H1 (cell line): ENCODE results near the gene SGMS2. TPM values are rescaled to one million over a fixed set of nuclear protein-coding genes. Genes with fewer than 3 reads are reported as not detected.

ENCODE experiments used
- CTCF ChIA-PET: fragments of 300-600 bp; sonication (Branson Sonifier 250); formaldehyde crosslinking; loops from one replicate; lab custom pipeline; 2021; ENCODE audit not compliant: partially characterized antibody; lab: Charles Lee
- POLR2A ChIA-PET: fragments of 300-600 bp; sonication (Branson Sonifier 250); formaldehyde crosslinking; loops from one replicate; lab custom pipeline; 2021; ENCODE audit warnings: inconsistent platforms; ENCODE audit not compliant: partially characterized antibody; lab: Charles Lee
- DNase-seq, 2 experiments: peaks; one replicate each; pipeline versions ENCODE4 v3.0.0 to v3.0.0-alpha.2; 2010 to 2022; ENCODE audit warnings: low spot score in 2 of 2, low read depth in 1 of 2, mixed read lengths in 1 of 2
- FAIRE-seq: peaks from 2 replicates; lab custom pipeline; 2011; peaks lifted over from hg19 to GRCh38; lab: Jason Lieb, UNC
- H2AFZ ChIP-seq: 2 replicates; pipeline ENCODE4 v1.8.1; 2012; ENCODE audit warnings: low read length, inconsistent platforms
- H2AK5ac ChIP-seq: 2 replicates; pipeline ENCODE4 v1.6.1; 2013; ENCODE audit warnings: low read depth, low read length
- H2BK120ac ChIP-seq: replicated peaks from 2 replicates; pipeline ENCODE3; 2013; ENCODE audit warnings: low read depth, low read length, inconsistent platforms
- H2BK12ac ChIP-seq: 2 replicates; pipeline ENCODE4 v1.6.1; 2013; ENCODE audit warnings: low read depth, low read length
- H2BK15ac ChIP-seq: 2 replicates; pipeline ENCODE4 v1.6.1; 2013; ENCODE audit warnings: low read length
- H2BK20ac ChIP-seq: 2 replicates; pipeline ENCODE4 v1.6.1; 2013; ENCODE audit warnings: low read length
- H2BK5ac ChIP-seq: 2 replicates; pipeline ENCODE4 v1.6.1; 2013; ENCODE audit warnings: low read depth, low read length
- H3K14ac ChIP-seq: 2 replicates; pipeline ENCODE4 v1.6.1; 2013; ENCODE audit warnings: inconsistent platforms; ENCODE audit not compliant: insufficient read length
- H3K18ac ChIP-seq: 2 replicates; pipeline ENCODE4 v1.6.1; 2013; ENCODE audit warnings: low read length; ENCODE audit errors: extremely low read depth
- H3K23ac ChIP-seq: 2 replicates; pipeline ENCODE4 v1.6.1; 2013; ENCODE audit warnings: inconsistent platforms; ENCODE audit not compliant: insufficient read length
- H3K23me2 ChIP-seq: 2 replicates; pipeline ENCODE4 v1.6.1; 2013; ENCODE audit warnings: low read depth, low read length
- H3K27ac ChIP-seq: 2 replicates; pipeline ENCODE4 v1.6.1; 2011; ENCODE audit warnings: low read depth, low read length, inconsistent platforms
- H3K27me3 ChIP-seq, 4 experiments: replicated peaks in 1 of 4; 1 replicate in 1 of 4; 2 replicates in 3 of 4; pipeline versions ENCODE4 v1.6.1 to v1.8.1; 2011 to 2013; ENCODE audit warnings: low read length in 3 of 4, mild to moderate bottlenecking in 3 of 4, inconsistent platforms in 2 of 4, mixed read lengths in 2 of 4, moderate library complexity in 1 of 4; ENCODE audit not compliant: control insufficient read depth in 3 of 4, insufficient read depth in 3 of 4; ENCODE audit errors: extremely low read depth in 1 of 4
- H3K36me3 ChIP-seq, 4 experiments: 2 replicates each; pipeline versions ENCODE4 v1.6.1 to v1.8.1; 2011 to 2013; ENCODE audit warnings: mild to moderate bottlenecking in 4 of 4, low read length in 3 of 4, moderate library complexity in 2 of 4, control low read depth in 1 of 4, inconsistent platforms in 1 of 4; ENCODE audit not compliant: insufficient read depth in 4 of 4, control insufficient read depth in 2 of 4
- H3K4ac ChIP-seq: replicated peaks from 2 replicates; pipeline ENCODE3; 2013; ENCODE audit warnings: low read length, low read depth, mixed read lengths, inconsistent platforms; ENCODE audit not compliant: insufficient read length
- H3K4me1 ChIP-seq, 4 experiments: replicated peaks in 1 of 4; 1 replicate in 1 of 4; 2 replicates in 3 of 4; pipeline versions ENCODE4 v1.6.1 to v1.8.1; 2011 to 2013; ENCODE audit warnings: low read length in 3 of 4, inconsistent platforms in 2 of 4, mixed read lengths in 1 of 4; ENCODE audit not compliant: insufficient read depth in 4 of 4, control insufficient read depth in 3 of 4
- H3K4me2 ChIP-seq, 2 experiments: 2 replicates each; pipeline versions ENCODE4 v1.6.1 to v1.8.1; 2011 to 2013; ENCODE audit warnings: low read depth in 2 of 2, low read length in 2 of 2, control low read depth in 1 of 2, inconsistent platforms in 1 of 2, mild to moderate bottlenecking in 1 of 2; ENCODE audit not compliant: insufficient read depth in 1 of 2
- H3K4me3 ChIP-seq, 4 experiments: fragments of 200-600, 300-600 bp in 1 of 4; sonication (generic), shearing (Covaris generic), sonication (Bioruptor Twin) in 1 of 4; 2 replicates each; pipeline versions ENCODE4 v1.5.1 to v1.8.1; 2011 to 2016; ENCODE audit warnings: low read length in 4 of 4, low read depth in 3 of 4, control low read depth in 2 of 4, inconsistent platforms in 2 of 4, mild to moderate bottlenecking in 2 of 4, mixed read lengths in 1 of 4, moderate library complexity in 1 of 4; ENCODE audit not compliant: insufficient read depth in 2 of 4; ENCODE audit errors: extremely low read depth in 1 of 4
- H3K56ac ChIP-seq: replicated peaks from 2 replicates; pipeline ENCODE3; 2013; ENCODE audit warnings: low read depth, mild to moderate bottlenecking, mixed read lengths, low read length, inconsistent platforms; ENCODE audit not compliant: insufficient read length
- H3K79me1 ChIP-seq: 2 replicates; pipeline ENCODE4 v1.6.1; 2013; ENCODE audit warnings: low read depth, low read length, control low read depth
- H3K79me2 ChIP-seq, 2 experiments: 2 replicates each; pipeline versions ENCODE4 v1.6.1 to v1.8.1; 2012 to 2013; ENCODE audit warnings: low read length in 2 of 2, mild to moderate bottlenecking in 2 of 2, inconsistent platforms in 1 of 2; ENCODE audit not compliant: insufficient read depth in 2 of 2, control insufficient read depth in 1 of 2
- H3K9ac ChIP-seq, 4 experiments: replicated peaks in 1 of 4; 1 replicate in 1 of 4; 2 replicates in 3 of 4; pipeline versions ENCODE4 v1.6.1 to v1.8.1; 2011 to 2013; ENCODE audit warnings: low read depth in 3 of 4, low read length in 3 of 4, control low read depth in 2 of 4, mild to moderate bottlenecking in 2 of 4, moderate library complexity in 2 of 4, inconsistent platforms in 1 of 4; ENCODE audit errors: extremely low read depth in 1 of 4
- H3K9me3 ChIP-seq, 2 experiments: 2 replicates each; pipeline versions ENCODE4 v1.6.1 to v1.8.1; 2012 to 2013; ENCODE audit warnings: mild to moderate bottlenecking in 2 of 2, moderate library complexity in 2 of 2, control low read depth in 1 of 2, inconsistent platforms in 1 of 2, low read depth in 1 of 2, low read length in 1 of 2, mixed read lengths in 1 of 2; ENCODE audit not compliant: insufficient read depth in 2 of 2
- H4K20me1 ChIP-seq, 2 experiments: replicated peaks in 1 of 2; 2 replicates each; pipeline versions ENCODE3 to v1.8.1; 2011 to 2013; ENCODE audit warnings: inconsistent platforms in 2 of 2, low read length in 2 of 2, mild to moderate bottlenecking in 1 of 2; ENCODE audit not compliant: insufficient read depth in 2 of 2, control insufficient read depth in 1 of 2
- H4K5ac ChIP-seq: 2 replicates; pipeline ENCODE4 v1.6.1; 2013; ENCODE audit warnings: low read length, low read depth, mixed read lengths, inconsistent platforms; ENCODE audit not compliant: insufficient read length
- H4K8ac ChIP-seq: 2 replicates; pipeline ENCODE4 v1.8.0; 2013; ENCODE audit warnings: mild to moderate bottlenecking, moderate library complexity, low read length, inconsistent platforms; ENCODE audit not compliant: insufficient read depth; ENCODE audit errors: extremely low read depth
- H4K91ac ChIP-seq: replicated peaks from 2 replicates; pipeline ENCODE3; 2013; ENCODE audit warnings: low read length, mixed read lengths, inconsistent platforms; ENCODE audit not compliant: insufficient read length
- CBX8 ChIP-seq: fragments of 300-800, 300-1000 bp; sonication (generic); IDR thresholded peaks from 2 replicates; pipeline ENCODE4 v1.7.1; 2016; ENCODE audit warnings: low read depth, low read length, borderline replicate concordance
- CHD1 ChIP-seq: IDR thresholded peaks from 2 replicates; pipeline ENCODE4 v1.6.1; 2012; ENCODE audit warnings: low read depth, low read length, improper control_type of control experiment
- CTBP2 ChIP-seq: IDR thresholded peaks from 2 replicates; pipeline ENCODE4 v1.7.0; 2011; ENCODE audit warnings: borderline replicate concordance, mild to moderate bottlenecking, moderate library complexity, mixed read lengths, low read length; ENCODE audit not compliant: insufficient read depth, insufficient read length
- E2F6 ChIP-seq: IDR thresholded peaks from 2 replicates; pipeline ENCODE4 v1.6.1; 2012; ENCODE audit warnings: inconsistent platforms
- EZH2 ChIP-seq: fragments of 200-600 bp; sonication (generic); IDR thresholded peaks from 2 replicates; pipeline ENCODE4 v1.7.1; 2012; ENCODE audit warnings: low read depth, mild to moderate bottlenecking, moderate library complexity, low read length, inconsistent platforms; ENCODE audit not compliant: severe bottlenecking
- HDAC2 ChIP-seq, 2 experiments: fragments of 300-600 bp in 1 of 2; sonication (generic) in 1 of 2; IDR thresholded peaks; 2 replicates each; pipeline ENCODE4 v1.6.1; 2011 to 2012; ENCODE audit warnings: low read depth in 2 of 2, low read length in 2 of 2, mild to moderate bottlenecking in 2 of 2, moderate library complexity in 2 of 2, borderline replicate concordance in 1 of 2, inconsistent platforms in 1 of 2
- JUN ChIP-seq: IDR thresholded peaks from 2 replicates; pipeline ENCODE4 v1.6.1; 2011; ENCODE audit warnings: low read depth, mild to moderate bottlenecking, improper control_type of control experiment, low read length
- MAX ChIP-seq: IDR thresholded peaks from 2 replicates; pipeline ENCODE4 v1.6.1; 2012; ENCODE audit warnings: inconsistent platforms
- RFX5 ChIP-seq: IDR thresholded peaks from 2 replicates; pipeline ENCODE4 v1.6.1; 2011; ENCODE audit warnings: low read depth, low read length, improper control_type of control experiment, borderline replicate concordance
- RXRA ChIP-seq: IDR thresholded peaks from 2 replicates; pipeline ENCODE4 v1.6.1; 2011; ENCODE audit warnings: low read depth, mild to moderate bottlenecking, low read length, moderate library complexity; ENCODE audit not compliant: insufficient read depth
- TBP ChIP-seq: IDR thresholded peaks from 2 replicates; pipeline ENCODE4 v1.6.1; 2011; ENCODE audit warnings: low read depth, low read length, improper control_type of control experiment
- WGBS, 2 experiments: shearing (Covaris generic) in 1 of 2; methylation state at CpG; one replicate each; pipeline versions ENCODE4 v1.1.6 to v1.1.7; 2013 to 2015; ENCODE audit warnings: low lambda C conversion rate in 2 of 2, mixed read lengths in 2 of 2, inconsistent platforms in 1 of 2, low coverage in 1 of 2, missing lambda C conversion rate in 1 of 2; ENCODE audit not compliant: insufficient replicate concordance in 2 of 2, insufficient coverage in 1 of 2, insufficient read length in 1 of 2; ENCODE audit errors: extremely low coverage in 1 of 2, missing lambda C conversion rate in 1 of 2; 5-methylcytosine and 5-hydroxymethylcytosine counted together
- polyA plus RNA-seq, 7 experiments: library from polyadenylated mRNA; depleted of rRNA in 3 of 7; stranded (reverse) in 5 of 7; unstranded in 2 of 7; fragments of >200 nt in 5 of 7; fragments of 200-250 nt in 2 of 7; gene quantifications; 1 replicate in 5 of 7; 2 replicates in 1 of 7; 4 replicates in 1 of 7; pipeline versions ENCODE4 v1.2.1 to v1.2.3, GENCODE V29; 2011 to 2013; ENCODE audit warnings: missing spikeins in 2 of 7, mixed read lengths in 2 of 7
- total RNA-seq: library from RNA; stranded (reverse); fragmentation: NEBNext Ultra II Directional; extraction: Animal tissue kit (Norgen Biotek cat#: 25700); gene quantifications from 2 replicates; pipeline ENCODE4 v1.2.1, GENCODE V29; 2021

The SGMS2 gene
- total and polyA plus RNA-seq, 2 of the 8 experiments (the other 6 are each of a cell fraction or from before 2014, with no cell fraction given), result 0.04 to 1.3 TPM

- H3K4me2 ChIP-seq, result no peak overlapping the region
- H3K4me3 ChIP-seq, result no peak overlapping the region
- peaks cover 2% of the 10 kb centered on the region; the same call in 1 of the 2 replicates for H3K23me2 ChIP-seq
- no peak overlapping the region for H4K8ac ChIP-seq
- peaks cover 0 to 3% (median 1%) of the 10 kb centered on the region in 4 experiments; a peak in 4 of 7 replicates for H3K4me1 ChIP-seq
- H3K56ac ChIP-seq, result no peak overlapping the region
- H2AK5ac ChIP-seq, result no peak overlapping the region
- 86% methylated on average over 2 of the region's 2 CpGs; no CpG with 5 or more reads in 1 of the 2 experiments for WGBS, 2 experiments
- no peak overlapping the region for H2BK20ac ChIP-seq
- no peak for DNase-seq
- H2BK12ac ChIP-seq, result no peak overlapping the region
- TF ChIP-seq EZH2, result no peak
- no peak for TF ChIP-seq CHD1
- TF ChIP-seq TBP, result no peak
- TF ChIP-seq RXRA, result no peak
- no peak for TF ChIP-seq CBX8
- no peak for TF ChIP-seq MAX
- TF ChIP-seq CTBP2, result no peak
- no peak for TF ChIP-seq E2F6
- TF ChIP-seq JUN, result no peak
- no peak for TF ChIP-seq RFX5
- TF ChIP-seq HDAC2 (IDR thresholded peaks at IDR 0.05; ENCODE audit: borderline replicate concordance in 1 of 2, low read depth in 2 of 2, low read length in 2 of 2), result no peak
- no peak overlapping the region for H3K23ac ChIP-seq
- H4K20me1 ChIP-seq, result peaks cover 0 to 3% of the 10 kb centered on the region in 2 experiments
- H2BK15ac ChIP-seq, result no peak overlapping the region
- no peaks in the 10 kb centered on the region for H3K9me3 ChIP-seq
- H4K91ac ChIP-seq, result no peak overlapping the region
- peaks cover 1 to 8% (median 7%) of the 10 kb centered on the region in 4 experiments; a peak in 6 of 7 replicates for H3K27me3 ChIP-seq
- H3K14ac ChIP-seq, result no peak overlapping the region
- H3K4ac ChIP-seq, result no peak overlapping the region
- no peak overlapping the region for H2BK5ac ChIP-seq
- H4K5ac ChIP-seq, result no peak overlapping the region
- no peaks in the 10 kb centered on the region for H3K79me2 ChIP-seq
- POLR2A ChIA-PET, result no interaction called here
- H3K9ac ChIP-seq, result no peak overlapping the region
- FAIRE-seq, result no peak
- H2BK120ac ChIP-seq, result no peak overlapping the region
- no peak overlapping the region for H2AFZ ChIP-seq
- H3K36me3 ChIP-seq, result no peaks in the 10 kb centered on the region
- CTCF ChIA-PET, result interaction anchor here (0.7 kb wide), 2 partner anchors 190 to 490 kb away, joined by 3 read pairs; no protein-coding TSS in a partner anchor
- H3K18ac ChIP-seq, result no peak overlapping the region
- no peaks in the 10 kb centered on the region for H3K79me1 ChIP-seq
- H3K27ac ChIP-seq, result no peak overlapping the region
Measured at GRCh38 chr4:107937040-107937439, 112.3 kb downstream of the SGMS2 start.
